Measurements from ENCODE around the gene LNX2.
A peak's percentile ranks its signal among the peaks of the same experiment; 100 is the strongest.

DNA sequence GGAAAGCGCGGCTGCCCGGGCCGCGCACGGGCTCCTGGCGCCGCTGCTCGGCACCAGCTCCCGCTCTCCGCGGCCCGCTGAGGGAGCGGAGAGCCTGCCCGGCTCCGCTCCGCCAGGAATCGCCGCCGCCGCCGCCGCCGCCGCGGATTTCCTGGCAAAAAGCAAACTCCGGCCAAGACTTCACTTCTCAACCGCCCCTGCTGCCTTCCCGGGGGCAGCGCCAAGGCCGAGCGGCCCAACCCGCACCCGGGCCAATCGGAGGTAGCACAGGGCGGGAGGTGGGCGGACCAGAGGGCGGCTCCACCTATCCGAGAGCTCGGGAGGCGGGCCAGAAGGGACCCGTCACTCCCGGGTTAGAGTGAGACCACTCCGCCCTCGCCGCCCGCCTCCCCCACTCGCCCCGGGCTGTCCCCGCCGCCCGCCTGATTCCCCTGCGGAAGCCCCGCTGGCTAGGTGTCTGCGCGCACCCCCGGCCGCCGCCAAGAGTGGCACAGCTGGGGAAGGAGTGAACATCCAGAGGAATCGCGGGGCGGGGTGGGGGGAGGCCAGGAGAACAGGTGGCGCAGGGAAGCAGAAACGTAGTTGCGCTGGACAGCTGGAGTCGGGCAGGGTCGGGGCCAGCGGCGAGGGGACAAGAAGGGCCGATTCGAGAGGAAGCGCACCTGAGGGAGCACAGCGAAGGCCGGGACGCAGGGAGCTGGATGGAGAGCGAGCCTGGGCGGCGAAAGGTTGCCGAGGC, at the start of gene LNX2:
- TF ChIP-seq, protein P1, sequence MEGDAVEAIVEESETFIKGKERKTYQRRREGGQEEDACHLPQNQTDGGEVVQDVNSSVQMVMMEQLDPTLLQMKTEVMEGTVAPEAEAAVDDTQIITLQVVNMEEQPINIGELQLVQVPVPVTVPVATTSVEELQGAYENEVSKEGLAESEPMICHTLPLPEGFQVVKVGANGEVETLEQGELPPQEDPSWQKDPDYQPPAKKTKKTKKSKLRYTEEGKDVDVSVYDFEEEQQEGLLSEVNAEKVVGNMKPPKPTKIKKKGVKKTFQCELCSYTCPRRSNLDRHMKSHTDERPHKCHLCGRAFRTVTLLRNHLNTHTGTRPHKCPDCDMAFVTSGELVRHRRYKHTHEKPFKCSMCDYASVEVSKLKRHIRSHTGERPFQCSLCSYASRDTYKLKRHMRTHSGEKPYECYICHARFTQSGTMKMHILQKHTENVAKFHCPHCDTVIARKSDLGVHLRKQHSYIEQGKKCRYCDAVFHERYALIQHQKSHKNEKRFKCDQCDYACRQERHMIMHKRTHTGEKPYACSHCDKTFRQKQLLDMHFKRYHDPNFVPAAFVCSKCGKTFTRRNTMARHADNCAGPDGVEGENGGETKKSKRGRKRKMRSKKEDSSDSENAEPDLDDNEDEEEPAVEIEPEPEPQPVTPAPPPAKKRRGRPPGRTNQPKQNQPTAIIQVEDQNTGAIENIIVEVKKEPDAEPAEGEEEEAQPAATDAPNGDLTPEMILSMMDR (IDR thresholded peaks at IDR 0.05), result peak in 1 of 12 donors; percentile 3
- TF ChIP-seq POLR2A (IDR thresholded peaks at IDR 0.05), result peak in 1 of 2 donors; percentile 96
